Measurements from ENCODE around the gene CLEC16A.

CLEC16A gene

GRCh38 chr16:11128211-11129141, 184.1 kb downstream of the CLEC16A start:
- no peak for FAIRE-seq

GRCh38 chr16:11129378-11129781, 185.0 kb downstream of the CLEC16A start:
- no peak for FAIRE-seq

- FAIRE-seq, result no peak
Observed at GRCh38 chr16:11130978-11131665, 186.8 kb downstream of the CLEC16A start.

- FAIRE-seq, result no peak
Observed at GRCh38 chr16:11131706-11132105, 187.3 kb downstream of the CLEC16A start.

GRCh38 chr16:11133344-11133943, 189.1 kb downstream of the CLEC16A start:
- FAIRE-seq, result no peak

DNA sequence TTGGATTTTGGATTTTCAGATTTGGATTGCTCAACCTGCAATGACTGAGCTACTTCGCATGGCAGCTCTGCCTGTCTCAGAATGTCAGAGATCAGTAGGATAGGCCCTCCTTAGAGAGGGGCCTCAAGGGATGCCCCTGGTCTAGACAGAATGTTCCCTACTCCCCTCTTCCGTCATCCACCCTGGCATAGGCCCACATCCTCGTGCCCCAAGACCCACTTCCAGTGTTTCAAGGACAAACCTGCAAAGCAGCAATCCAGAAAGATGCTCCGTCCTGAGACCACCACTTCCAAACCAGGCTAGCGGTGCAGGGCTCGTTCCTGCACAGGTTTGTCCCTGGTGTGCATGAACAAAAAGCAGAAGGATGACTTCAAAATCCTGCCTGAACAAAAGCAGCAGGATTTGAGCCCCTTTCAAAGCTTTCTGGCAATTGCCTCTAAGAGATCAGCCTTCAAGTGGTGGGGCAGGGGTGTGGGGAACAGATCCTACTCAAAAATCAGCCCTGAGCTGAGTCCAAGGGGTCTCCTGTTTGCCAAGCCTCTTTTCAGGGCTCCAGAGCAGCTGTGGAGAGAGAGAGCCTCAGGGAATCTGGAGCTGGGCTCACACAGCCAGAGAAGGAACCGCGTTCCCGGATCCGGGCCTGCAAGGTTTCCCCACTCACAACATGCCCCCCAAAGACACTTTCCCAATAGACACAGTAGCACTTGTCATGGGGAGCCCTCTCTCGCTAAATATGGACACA, 190.5 kb downstream of the CLEC16A start:
- no peak for FAIRE-seq

DNA sequence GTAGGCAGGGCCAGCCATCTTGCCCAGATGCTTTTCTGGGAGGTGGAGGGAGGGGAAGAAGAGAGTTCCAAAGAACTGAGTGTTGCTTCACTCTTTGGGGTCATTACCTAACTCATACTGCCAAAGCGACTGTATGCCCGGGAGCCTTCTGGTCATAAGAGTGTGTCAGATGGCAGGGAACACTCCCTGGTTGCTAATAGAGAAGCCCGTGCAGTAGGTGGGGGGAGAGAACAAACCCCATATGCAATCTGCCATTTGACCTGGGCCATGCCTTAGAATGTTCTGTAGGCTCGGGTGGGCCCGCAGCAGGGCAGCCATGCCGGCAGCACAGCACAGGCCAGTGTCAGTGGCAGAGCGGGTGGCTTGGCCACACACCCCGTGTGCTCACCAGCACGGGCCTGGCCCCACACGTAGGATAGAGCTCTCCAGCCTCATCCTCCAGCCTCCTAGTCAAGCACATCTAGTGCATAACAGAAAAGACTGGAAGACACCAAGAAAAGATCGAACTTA, 191.2 kb downstream of the CLEC16A start:
- FAIRE-seq, result no peak

GRCh38 chr16:11136600-11136999, 192.2 kb downstream of the CLEC16A start:
- no peak for FAIRE-seq

DNA sequence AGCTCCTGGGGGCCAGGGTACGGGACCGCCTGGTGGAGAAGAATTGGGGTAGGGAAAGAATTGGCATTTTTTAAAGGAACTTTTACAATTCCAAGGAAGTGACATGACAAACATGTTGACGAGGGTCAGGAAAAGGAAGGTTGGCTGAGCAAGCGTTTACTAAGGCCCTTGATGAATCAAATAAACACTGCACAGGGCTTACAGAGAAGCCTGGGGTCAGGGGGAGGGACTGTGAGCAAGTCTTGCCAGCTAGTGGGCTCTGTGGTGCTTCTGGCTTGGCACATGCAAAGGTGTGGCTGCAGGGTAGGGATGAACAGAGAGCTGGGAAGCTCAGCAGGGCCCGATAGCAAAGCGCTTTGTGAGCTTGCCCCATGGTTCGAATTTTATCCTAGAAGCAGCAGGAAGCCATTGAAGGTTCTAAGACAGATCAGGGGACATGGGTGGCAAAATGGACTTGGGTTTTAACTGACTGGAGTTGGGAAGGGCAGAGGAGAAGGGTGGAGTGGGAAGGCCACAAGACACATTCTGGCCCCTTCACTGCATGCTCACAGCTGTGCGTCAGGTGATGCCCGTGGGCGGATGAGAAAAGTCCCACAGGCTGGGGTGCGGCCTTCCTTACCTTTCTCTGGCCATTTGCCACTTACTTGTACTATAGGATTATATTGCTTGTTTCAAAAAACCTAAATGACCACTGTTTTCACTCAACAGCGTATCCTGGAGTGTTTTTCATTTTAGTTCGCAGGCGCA, 193.8 kb downstream of the CLEC16A start:
- no peak for FAIRE-seq

- FAIRE-seq, result no peak
Observed at GRCh38 chr16:11138769-11139325, 194.5 kb downstream of the CLEC16A start.

DNA sequence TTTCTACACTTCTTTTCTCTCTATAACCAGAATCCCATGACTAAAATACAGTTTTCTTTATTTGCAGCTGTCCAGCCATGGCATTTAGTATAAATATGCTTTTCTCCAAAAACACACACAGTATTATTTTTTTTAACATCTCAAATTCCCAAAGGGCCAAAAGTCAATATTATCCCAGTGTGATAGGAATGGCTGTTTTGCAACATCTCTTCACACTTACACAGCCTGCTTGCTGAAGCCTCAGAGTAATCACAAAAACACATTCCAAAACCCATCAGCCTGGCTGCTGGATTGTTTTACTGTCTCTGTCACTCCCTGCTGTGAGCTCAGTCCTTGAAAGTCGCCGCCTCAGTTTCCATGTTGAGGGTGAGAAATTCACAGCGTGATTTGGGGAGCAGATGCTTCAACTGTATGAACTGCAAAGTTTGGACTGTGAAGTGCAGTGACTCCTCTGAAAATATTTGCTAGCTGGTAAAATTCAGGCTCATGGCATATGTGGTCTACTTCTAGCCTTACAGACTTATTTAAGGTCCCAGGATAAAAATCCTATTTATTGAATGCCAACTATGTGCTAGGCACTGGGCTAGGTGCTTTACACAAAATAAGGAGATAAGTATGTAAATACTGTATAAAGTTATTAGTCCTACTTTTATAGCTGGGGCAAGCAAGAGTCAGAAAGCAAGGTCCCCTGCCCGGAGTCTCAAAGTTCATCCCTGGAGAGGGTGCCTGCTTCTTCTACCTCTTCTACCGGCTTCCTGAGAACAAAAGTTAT, 195.1 kb downstream of the CLEC16A start:
- FAIRE-seq, result no peak

DNA sequence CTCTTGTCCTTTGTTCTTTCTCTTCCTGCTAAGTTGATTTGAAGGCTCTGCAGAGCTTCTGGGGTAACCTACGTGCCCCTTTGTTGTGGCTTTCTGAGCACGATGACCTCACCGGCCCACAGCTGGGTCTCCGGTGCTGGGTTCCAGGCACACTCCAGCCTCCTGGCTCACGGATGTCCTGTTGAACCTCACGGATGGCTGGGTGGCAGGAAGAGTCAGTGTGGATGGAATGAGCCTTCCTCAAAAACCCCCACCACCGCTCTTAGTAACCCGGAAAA, 195.7 kb downstream of the CLEC16A start:
- FAIRE-seq, result no peak

GRCh38 chr16:11140466-11140865, 196.1 kb downstream of the CLEC16A start:
- no peak for FAIRE-seq

- no peak for FAIRE-seq
Observed at GRCh38 chr16:11140867-11141266, 196.5 kb downstream of the CLEC16A start.

- FAIRE-seq, result no peak
Observed at GRCh38 chr16:11141409-11142260, 197.3 kb downstream of the CLEC16A start.

GRCh38 chr16:11142261-11142630, 197.9 kb downstream of the CLEC16A start:
- no peak for FAIRE-seq

GRCh38 chr16:11142951-11143350, 198.6 kb downstream of the CLEC16A start:
- FAIRE-seq, result no peak

- FAIRE-seq, result no peak
Observed at GRCh38 chr16:11143372-11144035, 199.1 kb downstream of the CLEC16A start.

DNA sequence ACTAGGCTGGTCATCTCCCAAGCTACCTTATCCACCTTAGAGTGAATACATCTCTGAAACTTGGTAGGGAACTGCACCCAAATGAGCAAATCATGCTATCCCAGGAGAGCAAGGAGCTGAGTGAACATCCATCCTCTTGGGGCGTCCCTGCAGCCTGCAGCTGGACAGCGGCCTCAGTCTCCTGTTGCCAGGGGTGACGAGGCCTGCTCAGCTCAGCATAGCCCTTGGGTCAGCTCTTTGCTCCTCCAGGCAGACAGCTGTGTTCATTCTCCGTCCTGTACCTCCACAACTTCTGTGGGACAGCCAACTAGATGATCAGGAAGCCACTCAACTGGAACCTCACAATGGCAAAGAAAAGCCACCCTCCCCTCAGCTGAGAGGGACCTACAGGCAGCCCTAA, 199.8 kb downstream of the CLEC16A start:
- no peak for FAIRE-seq

Data from G401.6 (cell line).